ENCODE measurements around the gene ERFE. TPM values are rescaled to one million over a fixed set of nuclear protein-coding genes. Genes with fewer than 3 reads are reported as not detected.
A peak's percentile ranks its signal among the peaks of the same experiment; 100 is the strongest.

Gene ERFE
- total RNA-seq, 2 experiments from 2014 or later, result not detected

DNA sequence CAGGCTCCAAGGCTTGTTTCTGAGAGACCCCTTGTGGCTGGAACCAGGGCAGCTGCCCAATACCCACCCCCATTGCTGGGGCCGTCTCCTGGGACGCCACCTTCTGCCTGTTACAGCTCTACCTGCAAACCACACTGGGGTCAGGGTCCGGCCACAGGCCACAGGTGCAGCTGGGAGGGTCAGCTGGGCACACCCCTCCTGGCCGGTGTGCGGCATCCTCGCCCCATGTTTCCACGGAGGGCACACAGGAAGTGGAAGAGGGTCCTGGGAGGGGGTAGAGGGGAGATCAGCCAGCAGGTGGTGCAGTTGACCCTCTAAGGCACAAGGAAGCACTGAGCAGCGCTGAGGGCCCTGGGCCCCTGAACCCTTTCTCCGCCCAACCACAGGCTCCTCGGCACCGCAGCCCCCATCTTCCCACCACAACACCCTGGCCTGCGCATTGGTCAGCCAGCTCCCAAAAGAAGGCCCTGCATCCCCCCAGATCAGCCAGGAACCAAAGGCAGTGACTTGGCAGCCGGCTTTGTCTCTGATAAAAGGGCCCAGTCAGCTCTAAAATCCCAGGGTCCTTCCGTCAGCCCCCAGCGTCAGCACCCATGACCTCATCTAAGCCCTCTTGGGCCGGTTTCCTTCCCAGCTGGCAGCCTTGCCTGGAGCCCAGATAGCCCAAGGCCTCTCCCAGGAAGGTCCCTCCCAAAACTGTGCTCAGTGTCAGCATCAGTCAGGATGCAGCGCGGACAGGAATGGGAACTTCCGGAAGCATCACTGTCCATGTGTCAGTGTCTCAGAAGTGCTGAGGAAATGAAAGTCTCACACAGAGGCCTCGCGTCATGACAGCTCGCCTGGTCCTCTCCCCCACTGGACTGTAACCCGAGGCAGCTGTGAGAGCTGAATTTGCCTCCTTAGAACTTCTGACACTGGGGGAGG, 1.7 kb downstream of the ERFE start:
- ATAC-seq (no peak), DNase-seq (peak; percentile 49)
- Mint-ChIP-seq H3K4me3 (no peak overlapping the region), H3K27me3 (peaks cover 55% of the 10 kb centered on the region), H3K4me1 (peaks cover 4% of the 10 kb centered on the region), H3K9me3 (ENCODE audit: low read depth) (no peaks in the 10 kb centered on the region), H3K36me3 (no peaks in the 10 kb centered on the region), H3K27ac (no peak overlapping the region)
- CTCF ChIA-PET, result interaction anchor here (1.2 to 2.9 kb wide), 4 partner anchors 19 to 104 kb away, joined by 3 to 31 read pairs (median 3); no protein-coding TSS in a partner anchor

DNA sequence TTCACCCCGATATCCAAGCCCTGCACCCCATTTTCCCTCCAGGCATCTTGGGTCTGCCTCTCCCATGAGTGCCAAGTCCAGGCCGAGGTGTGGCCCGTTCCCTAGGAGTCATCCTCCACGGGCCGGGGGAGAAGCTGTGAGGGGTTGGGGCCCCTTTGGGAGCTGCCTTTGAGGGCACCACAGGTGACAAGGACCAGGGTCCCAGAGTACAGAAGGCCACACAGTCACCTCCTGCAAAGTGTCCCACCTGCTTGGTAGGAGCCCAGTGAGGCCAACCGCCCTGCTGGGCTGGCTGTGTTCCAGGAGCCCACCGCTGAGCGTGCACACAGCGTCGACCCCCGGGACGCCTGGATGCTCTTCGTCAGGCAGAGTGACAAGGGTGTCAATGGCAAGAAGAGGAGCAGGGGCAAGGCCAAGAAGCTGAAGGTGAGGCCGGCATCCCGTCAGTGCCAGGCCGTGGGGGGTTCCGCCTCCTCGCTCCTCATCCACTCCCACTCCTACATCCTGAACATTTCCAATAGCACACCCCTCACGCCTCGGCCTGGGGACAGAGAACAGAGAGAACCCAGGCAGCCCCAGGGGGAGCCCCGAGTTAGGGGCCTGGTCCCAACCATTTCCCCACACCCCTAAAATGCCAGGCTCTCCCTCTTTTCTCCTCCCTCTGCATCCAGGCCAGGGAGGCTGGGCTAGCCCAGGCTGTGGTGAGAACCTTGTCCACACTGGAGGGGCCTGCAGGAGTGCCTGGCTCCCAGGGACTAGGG, 2.7 kb downstream of the ERFE start:
- no peaks in the 10 kb centered on the region for H3K9me3 Mint-ChIP-seq (ENCODE audit: low read depth)
- no peak overlapping the region for H3K4me3 Mint-ChIP-seq
- DNase-seq (no peak), ATAC-seq (no peak)
- H3K4me1 Mint-ChIP-seq, result peaks cover 4% of the 10 kb centered on the region
- CTCF ChIA-PET, result interaction anchor here (1.5 to 2.9 kb wide), 2 partner anchors 20 to 103 kb away, joined by 3 to 31 read pairs; no protein-coding TSS in a partner anchor
- no peak overlapping the region for H3K27ac Mint-ChIP-seq
- H3K36me3 Mint-ChIP-seq, result no peaks in the 10 kb centered on the region
- H3K27me3 Mint-ChIP-seq, result peaks cover 55% of the 10 kb centered on the region

DNA sequence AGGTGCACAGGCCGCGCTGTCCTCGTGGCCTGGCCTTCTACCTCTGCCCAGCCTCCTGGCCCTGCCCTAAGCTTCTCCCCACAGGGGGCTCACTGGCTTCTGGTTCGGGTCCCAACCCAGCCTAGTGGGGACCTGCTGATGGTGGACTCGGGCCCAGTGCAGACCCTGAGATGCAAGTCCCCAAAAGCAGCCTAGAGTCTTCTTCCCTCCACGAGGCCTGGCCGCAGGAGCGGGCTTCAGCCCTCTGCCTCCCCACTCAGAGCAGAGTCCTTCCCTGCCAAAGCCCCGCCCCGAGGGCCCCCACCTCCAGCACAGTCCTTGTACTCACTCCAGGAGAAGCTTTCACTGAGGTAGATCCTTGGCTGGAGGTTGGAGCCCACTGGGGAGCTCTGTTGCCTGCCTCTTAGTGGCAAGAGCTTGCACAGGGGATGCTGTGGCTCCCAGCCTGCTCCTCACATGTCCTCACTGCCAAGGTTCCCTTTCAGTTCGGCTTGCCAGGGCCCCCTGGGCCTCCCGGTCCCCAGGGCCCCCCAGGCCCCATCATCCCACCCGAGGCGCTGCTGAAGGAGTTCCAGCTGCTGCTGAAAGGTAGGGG, 3.6 kb downstream of the ERFE start:
- H3K27me3 Mint-ChIP-seq, result peaks cover 54% of the 10 kb centered on the region
- H3K9me3 Mint-ChIP-seq (ENCODE audit: low read depth), result no peaks in the 10 kb centered on the region
- no peak overlapping the region for H3K4me3 Mint-ChIP-seq
- peaks cover 4% of the 10 kb centered on the region for H3K4me1 Mint-ChIP-seq
- DNase-seq (no peak), ATAC-seq (no peak)
- CTCF ChIA-PET, result interaction anchor here (1.1 kb wide), 1 partner anchor 101 kb away, joined by 5 read pairs; no protein-coding TSS in a partner anchor
- no peaks in the 10 kb centered on the region for H3K36me3 Mint-ChIP-seq
- H3K27ac Mint-ChIP-seq, result no peak overlapping the region

DNA sequence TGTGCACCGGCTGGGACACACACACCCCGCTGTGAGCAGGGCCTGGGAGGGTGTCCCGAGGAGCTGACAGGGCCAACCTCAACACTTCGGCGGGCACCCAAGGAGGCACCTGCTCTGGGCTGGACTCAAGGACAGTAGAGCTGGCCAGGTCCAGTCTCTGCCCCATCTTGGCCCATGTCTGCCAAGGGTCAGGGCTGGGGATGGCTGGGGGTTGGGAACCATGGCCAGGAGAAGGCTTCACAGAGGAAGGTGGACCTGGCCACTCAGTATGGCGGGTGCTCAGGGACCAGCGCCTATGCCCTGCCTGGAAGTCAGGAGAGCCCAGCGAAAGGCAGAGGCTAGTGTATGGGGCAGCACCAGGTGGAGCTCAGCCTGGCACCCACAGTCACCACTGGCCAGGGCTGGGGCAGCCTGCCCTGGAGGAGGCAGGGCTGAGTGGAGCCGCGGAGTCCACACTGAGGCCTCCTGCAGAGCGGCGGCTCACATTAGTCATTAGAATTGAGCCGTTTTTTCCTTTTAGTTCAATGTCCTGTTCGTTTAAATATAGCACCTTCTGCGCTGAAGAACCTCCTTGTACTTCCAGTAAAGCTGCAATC, 4.2 kb downstream of the ERFE start:
- DNase-seq (no peak), ATAC-seq (no peak)
- CTCF ChIA-PET, result interaction anchor here (1.1 kb wide), 1 partner anchor 100 kb away, joined by 5 read pairs; no protein-coding TSS in a partner anchor
- Mint-ChIP-seq H3K9me3 (ENCODE audit: low read depth) (no peaks in the 10 kb centered on the region), H3K27ac (no peak overlapping the region), H3K4me1 (peaks cover 4% of the 10 kb centered on the region), H3K4me3 (no peak overlapping the region), H3K36me3 (no peaks in the 10 kb centered on the region), H3K27me3 (peaks cover 50% of the 10 kb centered on the region)

DNA sequence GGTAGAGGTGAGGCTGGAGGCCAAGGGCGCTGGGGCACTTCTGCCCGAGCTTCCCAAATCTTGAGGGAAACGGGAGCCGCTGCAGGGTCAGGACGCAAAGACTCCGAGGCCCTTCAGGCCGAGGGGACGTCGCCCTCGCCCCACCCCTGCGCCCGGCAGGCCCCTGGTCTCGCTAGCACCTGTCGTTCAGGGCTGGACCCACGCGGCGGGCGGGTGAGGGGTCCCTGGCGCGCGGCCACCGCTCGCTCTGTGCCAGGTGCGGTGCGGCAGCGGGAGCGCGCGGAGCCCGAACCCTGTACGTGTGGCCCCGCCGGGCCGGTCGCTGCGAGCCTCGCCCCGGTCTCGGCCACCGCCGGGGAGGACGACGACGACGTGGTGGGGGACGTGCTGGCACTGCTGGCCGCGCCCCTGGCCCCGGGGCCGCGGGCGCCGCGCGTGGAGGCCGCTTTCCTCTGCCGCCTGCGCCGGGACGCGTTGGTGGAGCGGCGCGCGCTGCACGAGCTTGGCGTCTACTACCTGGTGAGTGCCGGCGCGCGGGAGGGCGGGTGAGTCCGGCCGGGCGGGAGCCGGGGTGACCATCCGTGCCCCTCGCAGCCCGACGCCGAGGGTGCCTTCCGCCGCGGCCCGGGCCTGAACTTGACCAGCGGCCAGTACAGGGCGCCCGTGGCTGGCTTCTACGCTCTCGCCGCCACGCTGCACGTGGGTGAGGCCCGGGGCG, 4.9 kb downstream of the ERFE start:
- H3K9me3 Mint-ChIP-seq (ENCODE audit: low read depth), result no peaks in the 10 kb centered on the region
- ATAC-seq, result no peak
- H3K4me1 Mint-ChIP-seq, result peaks cover 4% of the 10 kb centered on the region
- CTCF ChIA-PET, result interaction anchor here (1.1 kb wide), 1 partner anchor 100 kb away, joined by 5 read pairs; no protein-coding TSS in a partner anchor
- no peak overlapping the region for H3K4me3 Mint-ChIP-seq
- H3K36me3 Mint-ChIP-seq, result no peaks in the 10 kb centered on the region
- no peak for DNase-seq
- peaks cover 46% of the 10 kb centered on the region for H3K27me3 Mint-ChIP-seq
- H3K27ac Mint-ChIP-seq, result no peak overlapping the region

DNA sequence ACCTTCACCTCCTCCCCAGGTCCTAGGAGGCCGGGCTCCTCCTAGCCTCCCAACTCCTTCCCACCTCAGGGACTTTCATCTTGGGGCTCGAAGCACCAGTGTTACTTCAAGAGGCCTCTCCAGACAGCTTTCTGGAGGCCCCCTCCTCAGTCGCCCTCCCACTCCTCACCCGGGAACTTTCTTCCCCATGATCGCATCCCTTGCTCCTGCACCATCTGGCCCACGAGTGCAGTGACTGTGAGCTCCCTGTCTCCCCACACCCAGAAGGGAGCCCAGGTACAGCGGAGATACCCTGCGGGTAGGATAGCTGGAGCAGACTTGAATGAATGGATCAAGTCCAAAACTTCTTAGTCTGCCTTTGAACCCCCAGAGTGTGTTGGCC, 6.1 kb downstream of the ERFE start:
- CTCF ChIA-PET, result no interaction called here
- ATAC-seq (no peak), DNase-seq (no peak)
- H3K9me3 Mint-ChIP-seq (ENCODE audit: low read depth), result no peaks in the 10 kb centered on the region
- H3K27ac Mint-ChIP-seq, result no peak overlapping the region
- no peak overlapping the region for H3K4me3 Mint-ChIP-seq
- no peaks in the 10 kb centered on the region for H3K4me1 Mint-ChIP-seq
- peaks cover 38% of the 10 kb centered on the region for H3K27me3 Mint-ChIP-seq
- H3K36me3 Mint-ChIP-seq, result peaks cover 4% of the 10 kb centered on the region

DNA sequence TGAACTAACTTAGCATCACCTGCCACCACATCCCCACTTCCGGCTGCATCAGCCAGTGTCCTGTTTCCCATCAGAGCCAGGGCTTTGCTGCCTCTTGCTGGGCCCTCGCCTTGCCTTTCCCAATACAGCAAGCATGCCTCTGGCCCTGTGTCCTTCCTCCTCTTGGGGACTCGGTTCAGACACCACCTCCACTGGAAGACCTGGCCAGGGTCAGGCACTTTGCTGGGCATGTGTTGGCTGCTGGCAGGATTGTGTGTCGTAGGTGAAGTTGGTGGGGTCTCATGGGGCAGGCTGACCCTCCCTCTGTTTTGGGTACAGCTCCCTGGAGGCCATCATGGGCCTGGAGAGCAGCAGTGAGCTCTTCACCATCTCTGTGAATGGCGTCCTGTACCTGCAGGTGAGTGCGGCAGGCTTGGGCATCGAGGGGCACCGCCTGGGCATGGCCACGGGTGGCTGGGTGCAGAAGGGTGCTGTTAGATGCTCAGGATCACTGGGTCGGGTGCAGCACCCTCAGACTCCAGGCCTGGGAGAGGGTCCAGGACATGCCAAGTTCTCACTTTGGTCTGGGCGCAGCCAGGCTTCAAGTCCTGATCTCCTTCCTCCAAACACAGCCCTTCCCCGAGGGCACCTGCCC, 6.6 kb downstream of the ERFE start:
- no peak overlapping the region for H3K27ac Mint-ChIP-seq
- CTCF ChIA-PET, result no interaction called here
- H3K9me3 Mint-ChIP-seq (ENCODE audit: low read depth), result no peaks in the 10 kb centered on the region
- no peak for ATAC-seq
- DNase-seq, result no peak
- H3K27me3 Mint-ChIP-seq, result peaks cover 34% of the 10 kb centered on the region
- H3K4me1 Mint-ChIP-seq, result no peaks in the 10 kb centered on the region
- H3K4me3 Mint-ChIP-seq, result no peak overlapping the region
- H3K36me3 Mint-ChIP-seq, result peaks cover 7% of the 10 kb centered on the region

DNA sequence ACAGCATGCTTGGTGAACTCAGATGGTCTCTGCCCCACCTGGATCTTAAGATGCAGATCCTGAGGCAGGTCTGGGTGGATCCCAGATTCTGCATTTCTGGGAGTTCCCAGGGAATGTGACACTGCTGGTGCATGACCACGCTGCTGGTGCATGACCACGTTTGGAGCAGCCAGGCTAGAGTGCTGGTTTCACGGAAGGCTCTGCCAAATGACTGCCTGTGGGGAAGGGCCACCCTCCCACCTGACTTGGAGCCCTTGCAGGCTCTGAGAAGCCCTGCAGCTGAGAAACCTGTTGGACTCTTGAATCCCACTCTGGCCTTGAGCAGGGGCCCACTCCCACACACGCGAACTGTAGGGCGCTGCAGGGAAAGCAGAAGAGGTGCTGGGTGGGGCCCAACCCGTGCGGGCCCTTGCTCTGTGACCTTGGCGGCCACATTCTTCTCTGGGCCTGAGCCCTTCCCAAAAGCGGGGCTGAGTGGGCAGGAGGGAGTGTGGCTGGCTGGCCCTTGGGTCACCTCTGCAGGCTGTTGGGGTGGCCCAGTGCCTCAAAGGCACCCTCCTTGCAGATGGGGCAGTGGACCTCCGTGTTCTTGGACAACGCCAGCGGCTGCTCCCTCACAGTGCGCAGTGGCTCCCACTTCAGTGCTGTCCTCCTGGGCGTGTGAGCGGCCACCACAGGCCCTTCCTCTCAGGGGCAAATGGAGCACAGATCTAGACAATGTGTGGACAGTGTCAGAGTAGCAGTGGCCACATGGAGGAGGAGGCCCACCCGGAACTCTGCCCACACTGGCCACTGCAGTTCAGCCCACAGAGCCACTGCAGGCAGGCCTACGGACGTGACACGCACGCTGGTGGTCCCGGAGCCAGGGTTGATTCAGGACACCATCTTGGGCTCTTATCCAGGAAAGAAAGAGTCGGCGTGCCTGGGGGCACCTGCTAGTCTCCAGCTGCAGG, 7.9 kb downstream of the ERFE start:
- H3K27me3 Mint-ChIP-seq, result peaks cover 24% of the 10 kb centered on the region
- DNase-seq (no peak), ATAC-seq (no peak)
- peaks cover 13% of the 10 kb centered on the region for H3K36me3 Mint-ChIP-seq
- H3K9me3 Mint-ChIP-seq (ENCODE audit: low read depth), result no peaks in the 10 kb centered on the region
- no peak overlapping the region for H3K4me3 Mint-ChIP-seq
- CTCF ChIA-PET, result no interaction called here
- H3K27ac Mint-ChIP-seq, result no peak overlapping the region
- H3K4me1 Mint-ChIP-seq, result no peaks in the 10 kb centered on the region

DNA sequence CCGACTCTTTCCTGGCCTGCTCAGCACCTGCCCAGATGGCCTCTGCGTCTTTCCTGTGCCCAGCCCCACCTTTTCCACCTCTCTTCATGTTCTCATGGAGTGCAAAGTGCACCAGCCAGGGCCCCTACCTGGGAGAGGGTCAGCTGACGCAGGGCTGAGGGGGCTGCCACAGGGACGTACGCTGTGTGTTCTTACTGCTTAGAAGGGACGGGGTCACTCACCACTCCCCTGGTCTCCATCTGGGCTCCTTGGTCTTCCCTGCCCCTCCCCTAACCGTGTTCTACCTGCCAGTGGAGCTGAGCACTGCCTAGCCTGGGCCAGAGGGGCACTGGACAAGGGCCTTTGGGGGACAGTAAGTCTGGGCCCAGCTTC, 8.6 kb downstream of the ERFE start:
- CTCF ChIA-PET, result no interaction called here
- Mint-ChIP-seq H3K9me3 (ENCODE audit: low read depth) (no peaks in the 10 kb centered on the region), H3K4me1 (no peaks in the 10 kb centered on the region), H3K4me3 (no peak overlapping the region), H3K36me3 (peaks cover 17% of the 10 kb centered on the region), H3K27ac (no peak overlapping the region), H3K27me3 (peaks cover 19% of the 10 kb centered on the region)
- no peak for ATAC-seq
- no peak for DNase-seq

DNA sequence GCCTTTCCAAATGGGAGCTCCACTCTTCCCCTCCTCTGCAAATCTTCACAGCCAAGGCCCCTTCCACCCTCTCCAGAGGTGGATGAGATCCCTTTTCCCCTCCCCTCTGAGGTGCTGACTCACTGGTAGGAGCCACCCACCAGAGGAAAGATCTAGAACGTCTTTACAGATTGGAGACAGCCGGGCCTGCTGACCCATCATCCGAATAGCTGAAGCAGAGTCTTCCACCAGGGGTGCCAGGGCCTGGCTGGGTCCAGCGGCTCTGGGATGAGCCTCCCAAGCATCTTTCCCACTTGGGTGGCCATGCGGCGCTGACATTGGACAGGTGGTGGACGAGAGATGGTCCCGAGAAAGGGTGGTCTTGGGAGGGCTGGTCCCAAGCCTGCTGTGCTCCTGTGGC, 9.0 kb downstream of the ERFE start:
- DNase-seq (no peak), ATAC-seq (no peak)
- Mint-ChIP-seq H3K4me3 (no peak overlapping the region), H3K9me3 (ENCODE audit: low read depth) (no peaks in the 10 kb centered on the region), H3K27ac (no peak overlapping the region), H3K4me1 (no peaks in the 10 kb centered on the region), H3K36me3 (peaks cover 19% of the 10 kb centered on the region), H3K27me3 (peaks cover 16% of the 10 kb centered on the region)
- CTCF ChIA-PET, result no interaction called here

DNA sequence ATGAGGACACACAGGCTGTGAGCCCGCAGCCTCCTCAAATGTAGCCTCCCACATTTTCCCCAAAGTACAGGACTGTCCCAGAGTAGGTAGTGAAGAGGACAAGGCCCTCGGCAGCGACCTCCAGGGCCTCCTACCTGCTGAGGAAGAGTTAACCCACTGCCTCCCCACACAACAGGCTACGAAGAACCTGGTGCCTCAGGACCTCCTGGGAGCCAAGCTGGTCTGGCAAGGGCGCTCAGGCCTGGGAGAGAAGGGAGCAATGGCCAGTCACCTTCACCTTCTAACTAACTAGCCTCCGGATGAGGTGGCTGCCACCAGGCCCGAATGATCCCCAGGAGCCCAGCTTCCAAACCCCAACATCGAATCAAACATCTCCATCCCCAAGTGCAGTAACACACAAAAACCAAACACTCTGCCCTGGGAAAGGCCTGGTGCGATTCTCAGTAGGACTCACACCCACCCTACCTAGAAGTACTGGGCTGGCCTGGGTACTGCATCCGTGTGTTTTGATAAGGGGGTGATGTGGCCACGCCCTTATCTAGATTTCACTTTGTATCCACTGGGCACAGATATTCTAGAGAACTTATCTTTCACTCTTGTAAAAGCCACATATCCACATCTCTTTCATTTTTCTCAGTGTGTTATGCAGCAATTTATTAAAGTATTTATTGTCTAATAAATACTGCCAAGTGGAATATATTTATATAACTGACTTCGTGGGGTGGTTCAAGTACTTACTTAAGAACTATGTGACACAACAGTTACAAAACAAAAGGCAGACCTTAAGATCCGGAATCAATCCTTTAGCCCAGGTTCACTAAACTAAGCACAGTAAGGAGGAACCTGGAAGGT, 9.7 kb downstream of the ERFE start:
- DNase-seq (no peak), ATAC-seq (no peak)
- Mint-ChIP-seq H3K4me1 (no peaks in the 10 kb centered on the region), H3K36me3 (peaks cover 20% of the 10 kb centered on the region), H3K9me3 (ENCODE audit: low read depth) (no peaks in the 10 kb centered on the region), H3K4me3 (no peak overlapping the region), H3K27ac (no peak overlapping the region), H3K27me3 (peaks cover 11% of the 10 kb centered on the region)
- CTCF ChIA-PET, result no interaction called here
